OCI-M1 (cell line): ENCODE results near the gene SERPIND1.
"Not testable (repeated sequence)": the region's sequence is repeated elsewhere in the genome, so short reads cannot be mapped to it uniquely, and the experiment has no call there.

Experiments used
- DNase-seq: peaks from one replicate; lab custom pipeline; 2025; lab: John Stamatoyannopoulos, UW

Gene SERPIND1

DNA sequence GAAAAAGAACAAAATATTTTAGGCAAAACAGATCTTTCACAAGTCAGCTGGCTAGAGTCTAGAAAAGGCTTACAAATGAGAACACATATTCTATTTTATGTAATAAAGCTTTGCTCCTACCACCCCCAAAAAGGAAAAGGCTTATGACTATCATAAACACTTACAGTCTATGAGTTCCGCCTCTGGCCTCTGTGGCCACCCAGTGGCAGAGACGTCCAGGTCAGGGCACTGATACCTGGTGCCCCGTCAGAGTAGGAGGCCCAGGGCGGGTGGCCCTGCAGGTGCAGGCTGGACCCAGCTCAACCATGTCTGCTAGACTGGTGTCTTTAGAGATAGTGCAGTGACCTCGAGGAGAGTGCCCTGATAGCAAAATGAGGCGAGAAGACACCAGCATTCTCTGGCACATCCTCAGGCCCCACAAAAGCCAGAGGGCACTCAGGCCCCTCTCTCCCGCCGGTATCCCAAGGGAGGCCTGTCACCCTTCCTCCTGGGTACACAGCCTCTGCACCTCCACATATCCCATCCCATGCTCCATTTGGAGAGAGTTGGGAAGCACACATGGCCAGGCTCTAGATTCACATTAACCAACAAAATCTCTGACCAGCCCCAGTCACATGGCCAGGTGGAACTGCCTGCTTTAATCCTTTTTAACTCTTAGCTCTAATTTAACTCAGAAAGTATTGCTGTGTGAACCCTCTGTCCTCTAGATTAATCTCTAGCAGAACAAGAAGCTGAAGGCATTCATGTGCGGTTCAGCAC is 27.3 kb upstream of the SERPIND1 start:
- DNase-seq = no peak

DNA sequence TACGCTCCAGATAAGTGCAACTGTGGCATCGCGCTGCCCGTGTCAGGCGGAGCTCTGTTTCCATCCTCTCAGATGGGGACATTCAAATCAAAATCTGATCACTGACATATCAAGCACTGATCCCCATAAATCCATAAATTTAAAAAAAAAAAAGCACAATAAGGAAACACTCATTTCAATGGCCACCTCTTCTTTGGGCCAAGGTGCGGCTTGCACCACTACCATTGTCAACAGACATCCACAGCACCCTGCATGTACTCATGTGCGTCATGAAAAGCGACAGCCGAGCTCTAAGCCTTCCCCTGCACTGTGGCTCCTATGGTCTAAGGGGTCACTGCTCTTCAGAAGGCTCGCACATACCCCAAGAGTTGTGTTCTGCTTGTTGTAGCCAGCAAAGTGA is 26.7 kb upstream of the SERPIND1 start:
- no peak for DNase-seq

- DNase-seq = no peak
These were observed 25.8 kb upstream of the SERPIND1 start for GRCh38 chr22:20748082-20748481.

GRCh38 chr22:20748731-20749428 is 25.0 kb upstream of the SERPIND1 start:
- no peak for DNase-seq

- no peak for DNase-seq
These were observed 24.5 kb upstream of the SERPIND1 start for GRCh38 chr22:20749453-20749852.

- DNase-seq = no peak
These were observed 23.3 kb upstream of the SERPIND1 start for GRCh38 chr22:20750461-20751184.

GRCh38 chr22:20751185-20751851 is 22.6 kb upstream of the SERPIND1 start:
- DNase-seq = no peak

DNA sequence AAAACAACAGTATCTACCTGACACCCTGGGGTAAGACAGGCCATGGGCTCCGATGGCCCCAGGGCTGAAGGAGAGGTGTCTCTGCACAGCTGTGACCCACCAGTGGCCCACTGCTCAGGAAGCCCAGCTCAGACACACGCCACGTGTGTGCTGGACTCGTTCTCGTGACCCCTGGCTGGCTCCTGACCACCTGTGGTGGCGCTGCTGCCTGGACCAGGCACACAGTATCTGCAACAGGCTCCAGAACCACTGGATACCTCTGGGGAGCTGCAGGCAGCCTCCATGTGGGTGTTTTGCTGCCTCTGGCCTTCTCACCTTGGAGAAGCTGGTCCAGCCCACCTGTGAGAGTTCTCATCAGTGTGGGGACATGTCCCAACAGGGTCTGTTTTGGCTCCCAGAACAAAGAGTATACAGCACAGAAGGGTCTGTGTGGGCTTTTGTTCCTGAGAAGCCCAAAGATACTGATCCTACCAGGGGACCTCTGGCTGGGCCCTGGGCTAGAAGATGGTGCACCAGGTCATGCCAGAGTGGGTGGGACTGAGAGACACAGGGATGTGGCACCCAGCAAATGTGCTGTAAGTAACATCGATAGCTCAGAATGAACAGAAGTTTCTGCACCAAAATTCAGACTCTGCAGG is 21.7 kb upstream of the SERPIND1 start:
- DNase-seq = no peak

DNA sequence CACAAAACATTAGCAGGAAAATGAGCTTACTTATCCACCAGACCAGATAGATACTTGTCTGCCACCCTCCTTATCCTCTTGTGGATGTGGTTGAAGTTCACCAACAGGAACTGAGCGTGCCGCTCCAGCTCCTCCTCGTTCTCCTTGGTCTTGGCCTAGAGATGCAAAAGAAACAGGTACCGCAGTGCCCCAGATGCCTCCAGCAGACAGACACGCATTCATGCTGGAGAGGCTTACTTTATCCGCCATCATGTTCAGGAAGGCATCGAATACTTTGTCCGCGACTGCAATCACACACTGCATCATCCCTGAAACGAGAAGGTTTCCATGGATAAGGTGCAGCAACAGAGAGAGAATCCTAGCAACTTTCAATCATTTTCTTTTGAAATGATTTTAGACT is 21.0 kb upstream of the SERPIND1 start:
- no peak for DNase-seq

- no peak for DNase-seq
These were observed 17.1 kb upstream of the SERPIND1 start for GRCh38 chr22:20756846-20757245.

- DNase-seq = no peak
These were observed 15.2 kb upstream of the SERPIND1 start for GRCh38 chr22:20758688-20759087.

DNA sequence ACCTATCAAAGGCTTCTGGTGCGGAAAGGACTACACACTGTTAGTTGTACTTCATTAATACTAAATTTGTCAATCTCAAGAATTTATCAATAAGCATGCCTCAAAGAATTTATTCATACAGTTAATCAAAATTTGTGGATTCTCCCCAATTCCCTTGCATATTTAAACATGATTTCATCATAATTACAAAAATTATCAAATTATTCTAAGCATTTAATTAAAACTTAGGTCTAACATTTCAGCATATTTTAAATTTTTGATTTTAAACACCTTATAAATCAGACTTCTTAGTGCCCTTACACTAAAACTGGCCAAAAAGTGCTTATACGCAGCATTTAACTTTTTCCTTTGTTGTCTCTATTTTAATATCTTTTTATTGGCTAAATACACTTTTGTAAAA is 13.8 kb upstream of the SERPIND1 start:
- DNase-seq = no peak

DNA sequence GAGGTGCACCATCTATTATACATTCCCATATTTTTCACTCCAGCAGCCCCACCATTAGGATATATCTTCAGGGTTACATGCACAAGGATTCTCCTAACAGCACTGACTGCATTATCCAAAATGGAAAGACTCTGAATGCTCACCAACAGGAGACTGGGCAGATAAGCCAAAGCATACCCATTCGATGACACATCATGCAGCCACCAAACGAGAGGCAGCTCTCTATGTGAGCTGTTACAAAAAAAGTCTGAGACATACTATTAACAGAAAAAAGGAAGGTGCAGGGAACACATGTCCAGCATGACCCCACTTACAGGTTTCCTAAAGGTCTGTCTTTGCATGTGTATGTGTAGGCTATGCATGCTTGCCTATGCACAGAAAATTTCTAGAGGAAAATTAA is 12.4 kb upstream of the SERPIND1 start:
- no peak for DNase-seq

- DNase-seq = no peak
These were observed 11.6 kb upstream of the SERPIND1 start for GRCh38 chr22:20762233-20762796.

DNA sequence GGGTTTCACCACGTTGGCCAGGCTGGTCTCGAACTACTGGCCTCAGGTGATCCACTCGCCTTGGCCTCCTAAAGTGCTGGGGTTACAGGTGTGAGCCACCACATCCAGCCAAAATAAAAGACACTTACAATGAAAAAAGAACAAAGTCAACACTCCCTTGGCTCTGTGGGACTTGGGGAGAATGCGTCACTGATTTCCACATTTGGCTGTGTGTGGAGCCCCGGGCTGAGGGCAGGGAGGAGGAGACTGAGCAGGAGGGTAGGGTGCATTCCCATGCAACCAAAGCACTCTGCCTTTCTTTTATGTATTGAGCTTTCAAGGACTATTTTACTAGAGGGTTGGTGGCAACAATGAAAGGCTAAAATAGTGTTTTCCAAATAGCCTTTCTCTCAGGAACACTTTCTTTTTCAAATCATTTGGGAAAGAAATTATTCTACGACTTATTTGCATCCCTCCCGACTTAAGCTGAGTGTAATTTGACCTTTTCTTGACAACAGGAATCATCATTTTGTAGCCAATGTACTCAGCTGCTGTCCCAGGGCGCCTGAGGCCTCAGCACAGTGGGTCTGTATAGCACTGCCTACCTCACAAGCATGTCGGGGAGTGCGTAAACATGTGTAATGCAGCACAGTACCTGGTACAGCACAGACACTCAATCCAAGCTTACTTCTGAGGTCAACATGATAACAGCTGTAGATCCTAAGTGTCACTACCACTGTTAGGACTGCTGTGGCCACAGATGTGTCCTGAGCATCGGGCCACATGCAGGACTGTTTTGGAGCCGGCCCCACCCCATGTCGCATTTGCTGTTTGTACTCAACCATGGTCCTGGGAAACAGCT is 10.1 kb upstream of the SERPIND1 start:
- DNase-seq = no peak

DNA sequence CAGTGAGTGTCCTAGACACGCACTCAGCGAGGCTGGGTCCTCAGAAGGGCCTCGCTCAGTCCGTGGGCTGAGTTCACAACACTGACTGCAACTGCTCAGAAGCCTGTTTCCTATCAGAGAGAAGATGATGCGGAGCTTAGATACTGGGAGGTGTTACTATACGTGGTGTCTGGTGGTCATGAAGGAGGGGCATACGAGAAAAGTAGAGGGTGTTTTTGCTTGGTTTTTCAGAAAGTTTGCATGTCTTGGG is 9.5 kb upstream of the SERPIND1 start:
- DNase-seq = no peak

GRCh38 chr22:20764729-20765128 is 9.2 kb upstream of the SERPIND1 start:
- DNase-seq = no peak

DNA sequence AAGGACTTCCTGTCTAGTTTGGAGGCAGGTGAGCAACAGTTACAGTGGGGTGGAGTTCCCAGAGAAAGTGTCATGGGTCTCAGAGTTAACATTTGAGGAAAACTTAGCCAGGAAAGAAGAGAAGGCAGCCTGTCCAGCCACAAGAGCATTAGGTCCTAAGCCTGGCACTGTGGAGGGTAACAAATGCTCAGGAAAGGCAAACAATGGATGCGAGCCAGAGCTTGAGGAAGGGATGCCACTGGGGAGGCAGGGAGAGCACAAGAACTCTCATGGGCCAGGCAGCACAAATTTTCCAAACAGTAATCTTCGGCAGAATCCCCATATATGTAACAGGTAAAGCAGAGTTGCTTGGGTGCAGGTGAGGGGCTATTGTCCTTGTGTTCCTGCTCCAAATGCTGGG is 8.0 kb upstream of the SERPIND1 start:
- DNase-seq = no peak

GRCh38 chr22:20766530-20766929 is 7.4 kb upstream of the SERPIND1 start:
- DNase-seq = no peak

GRCh38 chr22:20769496-20769826 is 4.5 kb upstream of the SERPIND1 start:
- DNase-seq = not testable (repeated sequence)
